HCEC 1CT (cell line): ENCODE measurements around the gene ZDHHC9.

Experiments used
- DNase-seq: peaks from one replicate; pipeline ENCODE4 v3.0.0-alpha.2; 2017

ZDHHC9 gene

GRCh38 chrX:129818123-129818522 lies 25.6 kb downstream of the ZDHHC9 start:
- no peak for DNase-seq

GRCh38 chrX:129813662-129814368 lies 29.9 kb downstream of the ZDHHC9 start:
- DNase-seq: no peak

GRCh38 chrX:129808829-129809796 lies 34.6 kb downstream of the ZDHHC9 start:
- peak; percentile 29 for DNase-seq

- DNase-seq: no peak
Observed at GRCh38 chrX:129808158-129808828, 35.4 kb downstream of the ZDHHC9 start.

- DNase-seq: no peak
Observed at GRCh38 chrX:129804806-129805205, 38.9 kb downstream of the ZDHHC9 start.

- DNase-seq: no peak
Observed at GRCh38 chrX:129802863-129803262, 40.8 kb downstream of the ZDHHC9 start.

- DNase-seq: no peak
Observed at GRCh38 chrX:129800186-129800585, 43.5 kb downstream of the ZDHHC9 start.

- no peak for DNase-seq
Observed at GRCh38 chrX:129798888-129799287, 44.8 kb downstream of the ZDHHC9 start.

- no peak for DNase-seq
Observed at GRCh38 chrX:129798456-129798855, 45.2 kb downstream of the ZDHHC9 start.

GRCh38 chrX:129797251-129797906 lies 46.3 kb downstream of the ZDHHC9 start:
- no peak for DNase-seq

GRCh38 chrX:129795584-129795983 lies 48.1 kb downstream of the ZDHHC9 start:
- no peak for DNase-seq

GRCh38 chrX:129793604-129794191 lies 50.0 kb downstream of the ZDHHC9 start:
- DNase-seq: no peak

GRCh38 chrX:129792586-129793291 lies 50.9 kb downstream of the ZDHHC9 start:
- DNase-seq: no peak

- no peak for DNase-seq
Observed at GRCh38 chrX:129791961-129792570, 51.6 kb downstream of the ZDHHC9 start.

GRCh38 chrX:129791336-129791735 lies 52.4 kb downstream of the ZDHHC9 start:
- DNase-seq: no peak

- DNase-seq: no peak
Observed at GRCh38 chrX:129790808-129791207, 52.9 kb downstream of the ZDHHC9 start.

- no peak for DNase-seq
Observed at GRCh38 chrX:129790146-129790545, 53.5 kb downstream of the ZDHHC9 start.

- no peak for DNase-seq
Observed at GRCh38 chrX:129788527-129788926, 55.2 kb downstream of the ZDHHC9 start.

- no peak for DNase-seq
Observed at GRCh38 chrX:129787336-129788055, 56.2 kb downstream of the ZDHHC9 start.

GRCh38 chrX:129786210-129786651 lies 57.5 kb downstream of the ZDHHC9 start:
- DNase-seq: no peak
